ENCODE data around the gene TCP10L.

DNA sequence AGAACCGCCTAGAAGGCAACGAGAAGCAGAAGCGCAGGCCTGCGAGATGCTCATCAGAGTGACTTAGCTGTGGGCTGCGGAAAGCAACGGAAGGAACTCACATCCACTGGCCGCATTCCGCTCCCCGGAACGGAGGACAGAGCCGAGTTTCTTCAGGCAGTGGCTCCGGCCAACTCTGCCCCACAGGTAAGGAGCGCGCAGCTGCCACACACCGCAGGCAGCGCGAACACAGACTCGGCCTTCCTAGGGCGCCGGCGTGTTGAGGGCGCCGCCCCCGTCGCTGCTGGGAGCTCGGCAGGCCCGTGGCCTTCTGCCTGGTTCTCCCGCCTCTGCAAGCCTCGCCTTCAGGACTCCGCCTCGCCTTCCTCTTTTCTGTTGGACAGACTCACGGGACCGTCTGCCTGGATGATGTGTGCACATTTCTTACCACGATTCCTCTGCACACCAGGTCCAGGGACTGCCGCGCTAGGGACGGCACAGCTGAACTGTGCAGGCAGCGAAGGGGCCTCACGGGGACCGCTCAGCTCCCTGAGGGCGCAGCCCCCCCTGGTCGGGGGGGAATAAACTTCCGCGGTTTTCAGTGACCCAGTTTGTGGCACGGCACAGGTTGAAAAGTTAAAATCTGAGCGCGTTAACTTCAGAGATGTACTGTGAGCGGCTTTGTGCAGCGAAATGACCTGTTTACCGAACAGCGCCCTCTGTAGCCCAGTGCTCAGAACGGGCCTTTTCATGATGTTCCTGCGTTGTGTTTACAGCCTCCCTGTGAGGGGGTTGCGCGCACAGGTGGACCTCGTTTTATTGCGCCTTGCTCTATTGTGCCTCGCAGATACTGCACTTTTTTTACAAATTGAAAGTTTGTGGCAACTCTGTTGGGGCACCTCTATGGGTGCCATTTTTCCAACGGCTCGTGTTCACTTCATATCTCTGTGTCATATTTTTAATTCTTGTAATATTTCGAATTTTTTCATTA lies 15.8 kb downstream of the TCP10L start:
- TF ChIP-seq, protein P1, sequence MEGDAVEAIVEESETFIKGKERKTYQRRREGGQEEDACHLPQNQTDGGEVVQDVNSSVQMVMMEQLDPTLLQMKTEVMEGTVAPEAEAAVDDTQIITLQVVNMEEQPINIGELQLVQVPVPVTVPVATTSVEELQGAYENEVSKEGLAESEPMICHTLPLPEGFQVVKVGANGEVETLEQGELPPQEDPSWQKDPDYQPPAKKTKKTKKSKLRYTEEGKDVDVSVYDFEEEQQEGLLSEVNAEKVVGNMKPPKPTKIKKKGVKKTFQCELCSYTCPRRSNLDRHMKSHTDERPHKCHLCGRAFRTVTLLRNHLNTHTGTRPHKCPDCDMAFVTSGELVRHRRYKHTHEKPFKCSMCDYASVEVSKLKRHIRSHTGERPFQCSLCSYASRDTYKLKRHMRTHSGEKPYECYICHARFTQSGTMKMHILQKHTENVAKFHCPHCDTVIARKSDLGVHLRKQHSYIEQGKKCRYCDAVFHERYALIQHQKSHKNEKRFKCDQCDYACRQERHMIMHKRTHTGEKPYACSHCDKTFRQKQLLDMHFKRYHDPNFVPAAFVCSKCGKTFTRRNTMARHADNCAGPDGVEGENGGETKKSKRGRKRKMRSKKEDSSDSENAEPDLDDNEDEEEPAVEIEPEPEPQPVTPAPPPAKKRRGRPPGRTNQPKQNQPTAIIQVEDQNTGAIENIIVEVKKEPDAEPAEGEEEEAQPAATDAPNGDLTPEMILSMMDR (IDR thresholded peaks at IDR 0.05; ENCODE audit: low read length): peak; percentile 93
- TF ChIP-seq EZH2 (optimal IDR thresholded peaks at IDR 0.05; ENCODE audit: low read depth, low read length): no peak
- no peak for TF ChIP-seq EZH2phosphoT487 (IDR thresholded peaks at IDR 0.05; ENCODE audit: low read length)

Measured in MM.1S (cell line).